HG02798 (cell line): ENCODE measurements around the gene ATG3.

Experiments
- ATAC-seq: cut with Tn5 transposase; IDR thresholded peaks from one replicate; pipeline ENCODE4 v1.9.1; 2021; ENCODE audit warnings: mild to moderate bottlenecking; ENCODE audit not compliant: unreplicated experiment, poor library complexity

ATG3 gene

GRCh38 chr3:112561734-112562529 lies at the start of gene ATG3, which contains the start of gene SLC35A5:
TSS of gene ATG3 (minus strand) at chr3:112561962. CDS start at chr3:112561528, 434 bp downstream.
TSS of gene SLC35A5 (plus strand) at chr3:112562045. CDS start at chr3:112563404, 1,359 bp downstream.
- ATAC-seq, result peak; percentile 85

DNA sequence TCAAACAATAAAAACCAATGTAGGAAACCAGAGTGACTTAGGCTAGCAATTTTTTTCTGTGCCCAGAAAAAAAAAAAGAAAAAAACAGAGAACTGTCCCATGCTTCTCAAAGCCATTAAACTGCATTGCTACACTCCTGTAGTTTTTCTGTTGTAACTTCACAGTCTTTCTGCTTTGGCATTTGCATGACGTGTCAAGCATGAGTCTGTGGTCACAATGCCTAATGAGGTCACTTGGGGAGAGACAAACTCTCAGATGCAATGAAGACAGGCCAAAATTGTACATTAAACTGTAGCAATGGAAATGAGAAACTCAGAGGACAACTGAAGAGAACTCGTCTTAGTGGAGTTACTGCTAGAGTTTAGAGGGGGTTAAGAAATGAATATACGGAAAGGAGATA lies 48.4 kb upstream of the ATG3 start:
- ATAC-seq, result no peak

DNA sequence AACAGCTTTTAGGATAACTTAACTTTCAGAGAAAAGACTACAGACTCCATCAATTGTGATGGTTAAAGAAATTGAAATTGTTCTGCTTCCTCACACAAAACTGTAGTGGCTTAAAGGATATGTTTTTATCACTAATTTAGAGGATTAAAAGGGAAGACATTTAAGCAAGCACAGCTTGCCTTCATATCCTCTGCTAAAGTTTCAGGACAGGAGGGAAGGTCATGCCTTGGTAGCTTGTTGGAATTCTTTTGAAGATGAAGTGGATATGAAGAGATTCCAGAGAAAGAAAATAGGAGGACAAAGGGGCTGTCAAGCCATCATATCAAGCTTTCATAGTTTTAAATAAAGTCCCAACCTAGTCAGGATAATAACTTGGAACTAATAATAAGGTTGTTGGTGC lies 46.1 kb upstream of the ATG3 start:
- no peak for ATAC-seq

- ATAC-seq, result no peak
These were observed 44.3 kb upstream of the ATG3 start for GRCh38 chr3:112606098-112606497.

- no peak for ATAC-seq
These were observed 43.5 kb upstream of the ATG3 start for GRCh38 chr3:112605285-112605684.

GRCh38 chr3:112604536-112604935 lies 42.8 kb upstream of the ATG3 start:
- ATAC-seq, result no peak

DNA sequence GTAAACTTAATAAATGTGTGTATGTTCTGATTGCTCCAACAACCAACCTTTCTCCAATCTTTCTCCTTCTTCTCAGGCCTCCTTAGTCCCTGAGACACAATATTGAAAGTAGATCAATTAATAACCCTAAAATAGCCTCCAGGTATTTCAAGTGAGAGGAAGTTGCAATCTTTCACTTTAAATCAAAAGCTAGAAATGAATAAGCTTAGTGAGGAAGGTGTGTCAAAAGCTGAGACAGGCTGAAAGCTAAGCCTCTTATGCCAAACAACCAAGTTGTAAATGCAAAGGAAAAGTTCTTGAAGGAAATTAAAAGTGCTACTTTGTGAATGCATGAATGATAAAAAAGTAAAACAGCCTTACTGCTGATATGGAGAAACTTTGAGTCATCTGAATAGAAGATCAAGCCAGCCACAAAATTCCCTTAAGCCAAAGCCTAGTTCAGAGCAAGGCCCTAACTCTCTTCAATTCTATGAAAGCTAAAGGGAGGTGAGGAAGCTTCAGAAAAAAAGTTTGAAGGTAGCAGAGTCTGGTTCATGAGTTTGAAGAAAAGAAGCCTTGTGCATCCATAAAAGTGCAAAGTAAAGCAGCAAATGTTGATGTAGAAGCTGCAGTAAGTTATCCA lies 40.6 kb upstream of the ATG3 start:
- ATAC-seq, result peak; percentile 56

DNA sequence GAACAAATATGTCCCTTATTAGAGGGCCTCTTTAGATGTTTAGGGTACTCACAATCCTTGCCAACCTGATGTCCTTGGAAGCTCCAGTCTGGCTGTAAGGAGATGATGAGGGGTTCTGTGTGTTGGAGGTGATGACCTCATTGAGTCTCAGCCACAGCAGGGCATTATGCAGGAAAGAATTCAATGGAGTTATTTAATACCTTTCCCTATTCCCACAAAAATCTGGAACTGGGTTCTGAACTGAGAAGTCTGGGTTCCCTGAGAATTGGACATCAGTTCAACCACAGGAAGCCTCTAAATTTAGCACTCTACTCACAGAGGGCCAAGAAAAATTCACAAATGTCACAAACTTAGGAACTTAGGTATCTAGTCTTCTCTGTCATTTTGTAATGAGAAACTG lies 37.0 kb upstream of the ATG3 start:
- no peak for ATAC-seq

GRCh38 chr3:112597945-112598344 lies 36.2 kb upstream of the ATG3 start:
- ATAC-seq, result no peak

GRCh38 chr3:112594856-112595255 lies 33.1 kb upstream of the ATG3 start:
- ATAC-seq, result no peak

DNA sequence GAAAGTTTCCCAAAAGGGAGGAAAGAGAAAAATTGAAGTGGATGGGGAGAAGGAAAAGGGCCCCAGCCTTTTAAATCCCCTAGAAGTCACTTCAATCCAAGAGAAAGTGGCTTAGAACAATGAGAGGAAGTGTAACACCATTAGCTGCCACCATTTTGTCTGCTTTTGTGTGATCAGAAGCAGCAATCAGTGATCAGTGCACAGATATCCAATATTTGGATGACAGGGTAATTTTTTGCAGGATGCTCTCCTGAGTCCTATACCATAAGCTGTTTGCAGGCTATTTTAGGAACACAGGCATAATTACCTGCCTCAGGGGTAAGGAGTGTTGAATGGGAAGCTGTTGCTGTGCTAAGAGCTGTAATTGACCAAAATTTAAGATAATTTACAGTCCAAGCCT lies 31.5 kb upstream of the ATG3 start:
- ATAC-seq, result no peak

- ATAC-seq, result no peak
These were observed 25.6 kb upstream of the ATG3 start for GRCh38 chr3:112587336-112587735.

DNA sequence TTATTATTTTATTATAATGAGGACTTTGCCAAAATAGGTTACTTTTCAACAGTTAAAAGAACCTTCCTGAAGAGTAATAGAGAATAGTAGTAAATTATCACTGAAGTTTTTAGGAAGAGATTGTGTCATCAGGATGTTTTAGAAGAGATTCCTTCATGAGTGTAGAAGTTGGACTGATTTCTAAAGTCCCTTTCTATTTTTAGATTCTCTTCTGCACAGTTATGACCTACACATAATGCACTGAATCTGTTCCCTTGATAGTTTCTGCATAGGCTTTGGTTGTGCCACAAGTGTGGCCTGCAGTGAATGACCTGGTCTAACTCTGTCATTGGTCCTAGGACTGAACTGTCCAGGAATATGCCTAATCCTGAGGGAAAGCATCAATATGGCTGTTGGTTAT lies 24.0 kb upstream of the ATG3 start:
- ATAC-seq, result no peak

- ATAC-seq, result no peak
These were observed 21.3 kb upstream of the ATG3 start for GRCh38 chr3:112583105-112583504.

GRCh38 chr3:112582244-112582874 lies 20.6 kb upstream of the ATG3 start:
- no peak for ATAC-seq

GRCh38 chr3:112579697-112580096 lies 17.9 kb upstream of the ATG3 start:
- no peak for ATAC-seq

DNA sequence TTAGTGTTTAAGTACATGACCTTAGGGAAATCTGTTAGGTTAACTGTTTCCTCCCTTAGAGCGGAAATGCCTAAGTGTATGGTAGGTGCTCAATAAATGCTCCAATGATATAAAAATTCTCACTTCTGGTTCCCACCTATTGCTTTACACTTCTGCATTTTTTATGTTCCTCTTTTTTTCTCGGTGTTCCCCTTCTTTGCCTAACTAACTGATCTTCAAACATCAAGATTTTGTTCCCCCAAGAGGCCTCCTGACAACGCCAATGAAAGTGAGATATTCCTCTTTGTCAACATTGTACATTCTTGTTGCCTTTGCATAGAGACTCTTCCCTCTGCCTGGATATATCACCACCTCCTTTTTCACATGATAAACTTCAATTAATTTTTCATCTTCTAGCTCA lies 17.5 kb upstream of the ATG3 start:
- no peak for ATAC-seq

GRCh38 chr3:112572701-112573100 lies 10.9 kb upstream of the ATG3 start:
- ATAC-seq, result no peak

DNA sequence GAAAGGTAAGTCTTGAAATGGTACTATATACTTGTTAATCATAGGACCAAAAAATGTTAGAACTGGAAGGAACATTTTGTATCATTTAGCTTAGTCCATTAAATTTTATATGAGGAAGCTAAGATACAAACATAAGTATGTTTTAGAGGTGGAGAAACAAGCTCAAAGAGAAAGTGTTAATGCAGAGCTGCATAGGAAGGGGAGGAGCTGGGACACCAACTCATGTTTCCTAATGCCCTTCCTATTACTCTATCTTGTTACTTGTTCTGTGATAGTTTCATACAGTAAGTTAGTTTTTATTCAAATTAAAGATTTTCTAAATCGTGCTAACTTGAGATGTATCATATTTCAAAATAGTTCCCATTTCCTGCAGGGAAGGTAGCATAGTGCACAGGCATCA lies 7.5 kb upstream of the ATG3 start:
- no peak for ATAC-seq

- ATAC-seq, result no peak
These were observed 6.9 kb upstream of the ATG3 start for GRCh38 chr3:112568642-112569041.

DNA sequence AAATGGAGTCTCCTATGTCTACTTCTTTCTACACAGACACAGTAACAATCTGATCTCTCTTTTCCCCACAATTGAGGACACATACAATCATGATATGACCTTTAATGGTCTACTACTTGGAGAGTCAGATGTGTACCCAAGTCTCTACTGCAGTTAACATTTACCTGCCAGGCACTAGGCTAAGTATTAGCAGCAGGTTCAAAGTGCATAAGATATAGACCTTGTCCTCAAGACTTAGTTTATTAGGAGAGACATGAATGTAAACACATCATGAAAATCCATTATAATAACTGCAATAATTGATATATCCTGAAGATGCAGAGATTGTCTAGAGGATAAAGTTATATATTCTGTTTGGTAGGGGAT lies 3.2 kb upstream of the ATG3 start:
- ATAC-seq, result no peak
